ENCODE results near the gene HHAT.

HHAT gene

GRCh38 chr1:210500831-210501230 is 172.1 kb downstream of the HHAT start:
- no peak for DNase-seq

GRCh38 chr1:210504286-210504685 is 175.6 kb downstream of the HHAT start:
- no peak for DNase-seq

GRCh38 chr1:210505601-210506496 is 177.1 kb downstream of the HHAT start:
- DNase-seq = no peak

GRCh38 chr1:210506689-210507088 is 178.0 kb downstream of the HHAT start:
- DNase-seq = no peak

GRCh38 chr1:210516092-210516656 is 187.5 kb downstream of the HHAT start:
- DNase-seq = no peak

GRCh38 chr1:210516697-210517459 is 188.2 kb downstream of the HHAT start:
- DNase-seq = no peak

- DNase-seq = no peak
Observed at GRCh38 chr1:210523830-210524229, 195.1 kb downstream of the HHAT start.

- DNase-seq = no peak
Observed at GRCh38 chr1:210525716-210526454, 197.2 kb downstream of the HHAT start.

GRCh38 chr1:210527091-210527490 is 198.4 kb downstream of the HHAT start:
- DNase-seq = no peak

GRCh38 chr1:210531475-210532222 is 202.9 kb downstream of the HHAT start:
- no peak for DNase-seq

- DNase-seq = no peak
Observed at GRCh38 chr1:210532223-210532598, 203.5 kb downstream of the HHAT start.

GRCh38 chr1:210535761-210536160 is 207.1 kb downstream of the HHAT start:
- DNase-seq = no peak

GRCh38 chr1:210536254-210536961 is 207.7 kb downstream of the HHAT start:
- no peak for DNase-seq

GRCh38 chr1:210540288-210540687 is 211.6 kb downstream of the HHAT start:
- DNase-seq = no peak

GRCh38 chr1:210541680-210542358 is 213.1 kb downstream of the HHAT start:
- no peak for DNase-seq

- DNase-seq = no peak
Observed at GRCh38 chr1:210551899-210552298, 223.2 kb downstream of the HHAT start.

- DNase-seq = no peak
Observed at GRCh38 chr1:210553711-210554110, 225.0 kb downstream of the HHAT start.

GRCh38 chr1:210554382-210554781 is 225.7 kb downstream of the HHAT start:
- DNase-seq = no peak

GRCh38 chr1:210556475-210556874 is 227.8 kb downstream of the HHAT start:
- DNase-seq = no peak

- DNase-seq = no peak
Observed at GRCh38 chr1:210557426-210558077, 228.8 kb downstream of the HHAT start.
